Breast epithelium (tissue), 4 donors: ENCODE results near the gene E2F2. TPM values are rescaled to one million over a fixed set of nuclear protein-coding genes. Genes with fewer than 3 reads are reported as not detected.

Experiments
- DNase-seq, 2 donors: peaks; one replicate each; pipeline ENCODE4 v3.0.0-alpha.2; 2019; ENCODE audit warnings: low spot score in 2 of 2
- H3K27ac ChIP-seq, 2 donors: fragments of 200-600 bp; sonication (generic) in 1 of 2; one replicate each; pipeline ENCODE4 v1.5.1; 2016 to 2019; ENCODE audit warnings: mild to moderate bottlenecking in 1 of 2
- H3K27me3 ChIP-seq, 2 donors: fragments of 200-600 bp; sonication (generic) in 1 of 2; one replicate each; pipeline versions ENCODE4 v1.5.1 to v1.6.0; 2017 to 2019; ENCODE audit warnings: control low read depth in 1 of 2, mild to moderate bottlenecking in 1 of 2
- H3K36me3 ChIP-seq: fragments of 200-600 bp; one replicate; pipeline ENCODE4 v1.5.1; 2019
- H3K4me1 ChIP-seq, 2 donors: fragments of 200-600 bp; sonication (generic); one replicate each; pipeline ENCODE4 v1.5.1; 2016 to 2019; ENCODE audit warnings: control low read depth in 1 of 2
- H3K4me3 ChIP-seq, 3 donors: fragments of 200-600 bp; sonication (generic); 1 replicate in 2 of 3; 2 replicates in 1 of 3; pipeline ENCODE4 v1.5.1; 2016 to 2019; ENCODE audit warnings: mild to moderate bottlenecking in 3 of 3, moderate library complexity in 2 of 3
- H3K9me3 ChIP-seq, 2 donors: fragments of 200-600 bp; sonication (generic) in 1 of 2; one replicate each; pipeline ENCODE4 v1.5.1; 2016 to 2019; ENCODE audit warnings: control low read depth in 1 of 2
- POLR2A ChIP-seq: fragments of 450-650 bp; IDR thresholded peaks from one replicate; pipeline ENCODE4 v1.6.1; 2016; ENCODE audit warnings: antibody characterized with exemption, mild to moderate bottlenecking, moderate library complexity
- POLR2AphosphoS5 ChIP-seq, 3 donors: sonication (generic); formaldehyde crosslinking; IDR thresholded peaks; one replicate each; pipeline ENCODE4 v1.6.1; 2017; ENCODE audit warnings: antibody characterized with exemption in 3 of 3
- intact Hi-C: fragments of 100-400 bp; cut with DNase I; formaldehyde crosslinking; loops from one replicate; pipeline ENCODE4 v1.15.1; 2023; ENCODE audit warnings: low total_unique reads
- total RNA-seq, 3 donors: library from RNA; depleted of rRNA; stranded (reverse); fragments of >200 nt; gene quantifications; one replicate each; pipeline ENCODE4 v1.1.0, GENCODE V29; 2016
- TF ChIP-seq, protein P1 (sequence below), 3 donors: fragments of 450-650 bp; IDR thresholded peaks; one replicate each; pipeline ENCODE4 v1.5.1; 2016 to 2017; ENCODE audit warnings: antibody characterized with exemption in 3 of 3, mild to moderate bottlenecking in 3 of 3, moderate library complexity in 3 of 3

E2F2 gene
- total RNA-seq, 3 donors from 2014 or later = under 0.01 to 0.73 (median 0.33) TPM

DNA sequence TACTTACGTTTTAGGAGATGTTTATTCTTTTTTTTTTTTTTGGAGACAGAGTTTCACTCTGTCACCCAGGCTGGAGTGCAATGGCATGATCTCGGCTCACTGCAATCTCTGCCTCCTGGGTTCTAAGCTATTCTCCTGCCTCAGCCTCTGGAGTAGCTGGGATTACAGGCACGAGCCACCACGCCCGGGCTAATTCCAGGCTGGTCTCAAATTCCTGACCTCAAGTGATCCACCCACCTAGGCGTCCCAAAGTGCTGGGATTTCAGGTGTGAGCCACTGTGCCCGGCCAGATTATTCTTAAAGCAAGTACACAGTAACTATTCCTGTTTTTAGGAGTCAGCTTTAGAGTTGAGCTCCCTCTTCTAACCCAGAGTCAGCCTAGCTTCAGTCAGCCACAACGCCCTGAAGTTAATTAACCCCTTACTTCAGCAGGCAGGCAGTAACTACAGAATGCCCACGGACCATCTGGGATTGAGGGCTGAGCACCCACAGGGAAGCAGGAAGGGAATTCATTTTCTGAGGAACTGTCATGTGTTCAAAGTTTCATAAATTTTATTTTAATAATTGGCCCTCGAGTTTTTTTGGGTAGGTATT, 33.6 kb upstream of the E2F2 start:
- H3K27me3 ChIP-seq = no peaks in the 10 kb centered on the region
- H3K27ac ChIP-seq = peak overlapping the region in 1 of 2 donors; percentile 21
- peaks cover 3 to 7% of the 10 kb centered on the region in 2 donors for H3K4me1 ChIP-seq
- DNase-seq = no peak
- intact Hi-C loops = no loop called here
- H3K36me3 ChIP-seq = no peaks in the 10 kb centered on the region
- TF ChIP-seq POLR2AphosphoS5 (IDR thresholded peaks at IDR 0.05) = no peak
- H3K9me3 ChIP-seq = no peaks in the 10 kb centered on the region
- no peak overlapping the region for H3K4me3 ChIP-seq

DNA sequence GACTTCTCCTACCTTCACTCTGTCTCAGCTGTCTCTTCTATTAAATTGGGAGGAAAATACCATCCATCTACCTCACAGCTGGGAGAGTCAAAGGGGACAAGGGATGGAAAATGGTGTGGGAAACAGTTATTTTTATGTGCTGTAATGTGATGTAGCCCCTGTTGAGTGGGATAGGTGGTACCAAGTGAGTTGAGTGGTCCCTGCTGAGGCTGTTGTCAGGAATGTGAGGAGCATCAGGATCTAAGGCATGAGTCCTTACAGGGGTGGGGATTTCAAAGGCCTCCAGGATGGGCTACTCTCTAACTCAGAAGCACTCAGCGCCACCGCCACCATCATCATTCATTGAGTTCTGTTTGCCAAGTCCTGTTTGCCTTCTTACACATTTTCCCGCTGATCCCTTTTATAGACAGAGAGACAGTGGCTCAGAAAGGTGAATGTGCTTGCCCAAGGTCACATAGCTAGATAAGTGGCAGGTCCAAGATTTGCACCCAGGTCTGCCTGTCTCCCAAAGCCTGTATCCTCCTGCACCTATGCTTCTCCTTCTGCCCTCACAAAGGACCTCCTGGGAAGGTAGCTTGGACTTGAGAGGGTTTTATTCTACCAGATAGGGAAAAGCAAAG, 32.8 kb upstream of the E2F2 start:
- H3K27ac ChIP-seq = peak overlapping the region; percentile 83 to 94
- no peaks in the 10 kb centered on the region for H3K9me3 ChIP-seq
- TF ChIP-seq, protein P1, sequence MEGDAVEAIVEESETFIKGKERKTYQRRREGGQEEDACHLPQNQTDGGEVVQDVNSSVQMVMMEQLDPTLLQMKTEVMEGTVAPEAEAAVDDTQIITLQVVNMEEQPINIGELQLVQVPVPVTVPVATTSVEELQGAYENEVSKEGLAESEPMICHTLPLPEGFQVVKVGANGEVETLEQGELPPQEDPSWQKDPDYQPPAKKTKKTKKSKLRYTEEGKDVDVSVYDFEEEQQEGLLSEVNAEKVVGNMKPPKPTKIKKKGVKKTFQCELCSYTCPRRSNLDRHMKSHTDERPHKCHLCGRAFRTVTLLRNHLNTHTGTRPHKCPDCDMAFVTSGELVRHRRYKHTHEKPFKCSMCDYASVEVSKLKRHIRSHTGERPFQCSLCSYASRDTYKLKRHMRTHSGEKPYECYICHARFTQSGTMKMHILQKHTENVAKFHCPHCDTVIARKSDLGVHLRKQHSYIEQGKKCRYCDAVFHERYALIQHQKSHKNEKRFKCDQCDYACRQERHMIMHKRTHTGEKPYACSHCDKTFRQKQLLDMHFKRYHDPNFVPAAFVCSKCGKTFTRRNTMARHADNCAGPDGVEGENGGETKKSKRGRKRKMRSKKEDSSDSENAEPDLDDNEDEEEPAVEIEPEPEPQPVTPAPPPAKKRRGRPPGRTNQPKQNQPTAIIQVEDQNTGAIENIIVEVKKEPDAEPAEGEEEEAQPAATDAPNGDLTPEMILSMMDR (IDR thresholded peaks at IDR 0.05) = no peak
- TF ChIP-seq POLR2A (no peak), POLR2AphosphoS5 (IDR thresholded peaks at IDR 0.05) (no peak)
- H3K27me3 ChIP-seq = no peaks in the 10 kb centered on the region
- peaks cover 3 to 7% of the 10 kb centered on the region in 2 donors for H3K4me1 ChIP-seq
- no peak overlapping the region for H3K4me3 ChIP-seq
- H3K36me3 ChIP-seq = no peaks in the 10 kb centered on the region
- intact Hi-C loops = no loop called here
- DNase-seq = no peak

DNA sequence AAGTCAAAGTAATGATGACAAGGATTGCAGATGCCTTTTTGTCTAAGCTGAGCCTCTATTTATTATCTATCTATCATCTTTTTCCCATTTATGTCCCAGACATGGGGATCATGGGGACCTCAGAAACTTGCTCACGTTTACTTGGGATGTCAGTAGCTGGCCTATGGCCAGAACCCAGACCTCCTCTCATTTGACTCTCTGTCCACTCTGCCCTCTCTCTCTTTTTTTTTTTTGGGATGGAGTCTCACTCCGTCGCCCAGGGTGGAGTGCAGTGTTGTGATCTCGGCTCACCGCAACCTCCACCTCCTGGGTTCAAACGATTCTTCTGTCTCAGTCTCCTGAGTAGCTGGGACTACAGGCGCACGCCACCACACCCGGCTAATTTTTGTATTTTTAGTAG, 32.0 kb upstream of the E2F2 start:
- Histone ChIP-seq H3K9me3 (no peaks in the 10 kb centered on the region), H3K4me1 (peaks cover 3 to 7% of the 10 kb centered on the region in 2 donors), H3K36me3 (no peaks in the 10 kb centered on the region), H3K27ac (peak overlapping the region; percentile 83 to 94), H3K4me3 (no peak overlapping the region), H3K27me3 (no peaks in the 10 kb centered on the region)
- no peak for DNase-seq
- intact Hi-C loops = no loop called here
- TF ChIP-seq POLR2AphosphoS5 (IDR thresholded peaks at IDR 0.05) (no peak), POLR2A (no peak)
- TF ChIP-seq, protein P1 (IDR thresholded peaks at IDR 0.05) = no peak

DNA sequence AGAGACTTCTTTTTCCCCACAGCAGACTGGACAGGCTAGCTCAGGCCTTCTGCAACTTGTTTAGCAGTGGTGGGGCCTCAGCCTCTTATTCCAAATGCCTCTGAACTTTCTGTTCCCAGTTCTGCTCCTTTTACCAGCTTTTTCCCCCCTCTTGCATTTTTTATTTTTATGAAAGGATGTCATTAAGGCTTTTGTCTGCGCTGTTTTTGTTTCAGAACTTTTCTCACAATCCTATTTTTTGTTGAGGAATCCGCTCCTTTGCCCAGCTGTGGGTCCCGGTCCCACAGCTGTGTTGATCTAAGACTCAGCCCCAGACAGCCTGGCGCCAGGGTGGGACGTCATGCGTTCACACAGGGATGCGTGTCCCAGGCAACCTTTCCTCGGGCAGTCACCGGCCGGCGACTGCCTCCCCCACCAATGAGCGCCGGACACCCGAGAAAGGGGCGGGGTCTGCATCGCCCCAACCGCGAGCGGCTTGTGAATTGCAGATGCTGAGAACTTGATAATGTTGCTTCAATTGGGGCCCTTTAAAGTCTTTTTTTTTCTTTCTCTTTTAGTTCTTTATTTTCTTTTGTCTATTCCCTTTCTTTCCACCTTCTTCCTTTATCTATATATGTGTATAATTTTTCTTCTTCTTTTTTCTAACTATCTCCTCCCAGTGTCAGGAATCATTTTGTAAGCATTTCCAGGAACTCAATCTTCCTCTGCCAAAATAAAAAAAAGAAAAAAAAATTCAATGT, 31.3 kb upstream of the E2F2 start:
- TF ChIP-seq, protein P1 (IDR thresholded peaks at IDR 0.05) = no peak
- TF ChIP-seq POLR2AphosphoS5 (IDR thresholded peaks at IDR 0.05) (peak; percentile 80 to 89 (median 85)), POLR2A (peak; percentile 8)
- H3K9me3 ChIP-seq = no peaks in the 10 kb centered on the region
- no peaks in the 10 kb centered on the region for H3K36me3 ChIP-seq
- H3K4me3 ChIP-seq = no peak overlapping the region
- H3K4me1 ChIP-seq = peaks cover 0 to 7% of the 10 kb centered on the region in 2 donors
- intact Hi-C loops = no loop called here
- H3K27me3 ChIP-seq = no peaks in the 10 kb centered on the region
- DNase-seq = peak; percentile 91 to 95
- peak overlapping the region; percentile 93 to 94 for H3K27ac ChIP-seq

DNA sequence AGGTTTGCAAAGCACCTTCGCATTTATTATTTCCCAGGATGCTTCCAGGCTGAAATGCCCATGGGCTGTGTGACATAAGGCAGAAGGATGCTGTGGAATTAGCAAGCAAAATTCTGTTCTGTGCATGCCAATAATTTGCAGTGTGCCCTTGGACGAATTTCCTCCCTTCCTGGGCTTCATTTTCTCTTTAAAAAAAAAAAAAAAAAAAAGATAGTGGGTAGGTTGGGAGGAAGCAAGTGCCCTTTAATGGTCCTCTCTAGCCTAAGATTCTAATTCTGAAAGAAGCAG, 30.7 kb upstream of the E2F2 start:
- Histone ChIP-seq H3K4me1 (peaks cover 0 to 7% of the 10 kb centered on the region in 2 donors), H3K4me3 (peak overlapping the region in 1 of 3 donors; percentile 41), H3K9me3 (no peaks in the 10 kb centered on the region), H3K27me3 (no peaks in the 10 kb centered on the region), H3K36me3 (no peaks in the 10 kb centered on the region), H3K27ac (peak overlapping the region; percentile 93 to 94)
- intact Hi-C loops = no loop called here
- TF ChIP-seq POLR2A (no peak), POLR2AphosphoS5 (IDR thresholded peaks at IDR 0.05) (no peak)
- TF ChIP-seq, protein P1 (IDR thresholded peaks at IDR 0.05) = no peak
- no peak for DNase-seq
